Measurements from ENCODE around the gene MED16. TPM values are rescaled to one million over a fixed set of nuclear protein-coding genes. Genes with fewer than 3 reads are reported as not detected.

The MED16 gene
- total and polyA plus RNA-seq, 10 of the 15 experiments (the other 5 are each of a cell fraction or from before 2014, with no cell fraction given), result 0.56 to 51.1 (median 13.6) TPM

GRCh38 chr19:932648-933552, 39.9 kb upstream of the MED16 start:
- BruUV-seq (replicated peaks), result no TSS peak
- intact Hi-C loops (cut with micrococcal nuclease; ENCODE audit: unreplicated experiment), result no loop called here
- WGBS (ENCODE audit: insufficient coverage, insufficient replicate concordance, low lambda C conversion rate, missing lambda C conversion rate), result 7% methylated on average over 53 of the region's 54 CpGs
- Histone ChIP-seq H3K4me1 (ENCODE audit: control insufficient read depth, insufficient read depth, low read length) (peaks cover 21% of the 10 kb centered on the region), H3K36me3 (ENCODE audit: control insufficient read depth in 2 of 2, insufficient read depth in 2 of 2, low read length in 1 of 2) (peaks cover 9 to 26% of the 10 kb centered on the region in 2 experiments), H3K4me2 (ENCODE audit: control insufficient read depth, insufficient read depth) (peak overlapping the region; percentile 86), H4K20me1 (ENCODE audit: control insufficient read depth, insufficient read depth) (no peaks in the 10 kb centered on the region), H3K4me3 (peak overlapping the region; percentile 65), H3K9ac (ENCODE audit: control insufficient read depth, insufficient read depth, low read length) (peak overlapping the region; percentile 67), H3K27me3 (replicated peaks in 1 of 2; ENCODE audit: control insufficient read depth in 2 of 2, insufficient read depth in 2 of 2, low read length in 1 of 2) (no peaks in the 10 kb centered on the region), H3K27ac (ENCODE audit: control insufficient read depth, insufficient read depth) (peak overlapping the region; percentile 47), H3K79me2 (ENCODE audit: control insufficient read depth, insufficient read depth, low read length) (peaks cover 60% of the 10 kb centered on the region), H3K9me3 (replicated peaks; ENCODE audit: control insufficient read depth, insufficient read depth, low read length) (peaks cover 4% of the 10 kb centered on the region), H2AFZ (ENCODE audit: control insufficient read depth, low read depth, low read length) (no peak overlapping the region)
- FAIRE-seq (no peak), DNase-seq (ENCODE audit: low read depth, low spot score) (no peak), ATAC-seq (peak; percentile 74)
- ChIA-PET POLR2A (interaction anchor here (0.5 to 1.6 kb wide), 6 partner anchors 15 to 323 kb away, joined by 3 to 4 read pairs (median 3); no protein-coding TSS in a partner anchor), RAD21 (ENCODE audit: unreplicated experiment) (interaction anchor here (0.8 to 2.4 kb wide), 5 partner anchors 10 to 51 kb away, joined by 3 to 10 read pairs (median 7); partner anchors contain the start of gene WDR18), CTCF (interaction anchor here (0.6 to 2.2 kb wide), 6 partner anchors 14 to 69 kb away, joined by 3 to 10 read pairs (median 4); partner anchors contain the start of gene WDR18), SMC1A (ENCODE audit: uncharacterized antibody, unreplicated experiment) (interaction anchor here (0.6 to 1.6 kb wide), 5 partner anchors 9 to 546 kb away, joined by 3 to 8 read pairs (median 4); no protein-coding TSS in a partner anchor)
- in situ Hi-C loops (cut with MboI), result no loop called here
- TF ChIP-seq RUNX3 (IDR thresholded peaks at IDR 0.05; ENCODE audit: low read length) (peak; percentile 60), MXI1 (IDR thresholded peaks at IDR 0.05; ENCODE audit: low read depth, low read length) (peak; percentile 33; the same call in 1 of the 2 replicates), HDGF (IDR thresholded peaks at IDR 0.05) (peak; percentile 76; the same call in 1 of the 2 replicates), POLR2A (IDR thresholded peaks at IDR 0.05; ENCODE audit: low read depth, low read length) (peak; percentile 70), EGR1 (IDR thresholded peaks at IDR 0.05; ENCODE audit: borderline replicate concordance in 1 of 2, low read depth in 2 of 2, low read length in 2 of 2) (peak in 1 of 2 experiments; percentile 50; a peak in 1 of 3 replicates), RELB (IDR thresholded peaks at IDR 0.05; ENCODE audit: low read depth) (peak; percentile 54; the same call in 1 of the 2 replicates), CBFB (IDR thresholded peaks at IDR 0.05; ENCODE audit: low read depth) (peak; percentile 37; the same call in 1 of the 2 replicates), NKRF (conservative IDR thresholded peaks at IDR 0.05) (peak; percentile 19; the same call in 1 of the 2 replicates), NBN (IDR thresholded peaks at IDR 0.05) (0 out of 2 replicates have a peak, but pooled peaks have one; percentile 33), SMAD1 (IDR thresholded peaks at IDR 0.05; ENCODE audit: low read depth, partially characterized antibody) (no peak), DPF2 (IDR thresholded peaks at IDR 0.05) (peak; percentile 85), GATAD2B (conservative IDR thresholded peaks at IDR 0.05; ENCODE audit: low read depth) (peak; percentile 61), MEF2B (IDR thresholded peaks at IDR 0.05; ENCODE audit: partially characterized antibody, poor library complexity, severe bottlenecking) (peak; percentile 54), NFYA (IDR thresholded peaks at IDR 0.05; ENCODE audit: borderline replicate concordance, low read depth, low read length) (no peak), CREB1 (IDR thresholded peaks at IDR 0.05; ENCODE audit: low read depth) (0 out of 2 replicates have a peak, but pooled peaks have one; percentile 30), NFIC (IDR thresholded peaks at IDR 0.05; ENCODE audit: low read depth, low read length) (no peak), TCF3 (IDR thresholded peaks at IDR 0.05; ENCODE audit: borderline replicate concordance, insufficient read depth, low read depth, low read length) (0 out of 2 replicates have a peak, but pooled peaks have one; percentile 36), NR2F1 (conservative IDR thresholded peaks at IDR 0.05) (peak; percentile 68), ASH2L (IDR thresholded peaks at IDR 0.05; ENCODE audit: borderline replicate concordance, low read depth) (no peak), POU2F2 (IDR thresholded peaks at IDR 0.05; ENCODE audit: borderline replicate concordance, low read depth, low read length) (peak; percentile 26; the same call in 1 of the 3 replicates)
